NCI-H2081 treated with DMSO at 0.1 percent for 48 hours (cell line): ENCODE data around the gene UQCC3.
"Not testable (repeated sequence)": the region's sequence is repeated elsewhere in the genome, so short reads cannot be mapped to it uniquely, and the experiment has no call there.

Experiments
- DNase-seq: peaks from one replicate; lab custom pipeline; 2025; lab: John Stamatoyannopoulos, UW

UQCC3 gene, protein sequence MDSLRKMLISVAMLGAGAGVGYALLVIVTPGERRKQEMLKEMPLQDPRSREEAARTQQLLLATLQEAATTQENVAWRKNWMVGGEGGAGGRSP

DNA sequence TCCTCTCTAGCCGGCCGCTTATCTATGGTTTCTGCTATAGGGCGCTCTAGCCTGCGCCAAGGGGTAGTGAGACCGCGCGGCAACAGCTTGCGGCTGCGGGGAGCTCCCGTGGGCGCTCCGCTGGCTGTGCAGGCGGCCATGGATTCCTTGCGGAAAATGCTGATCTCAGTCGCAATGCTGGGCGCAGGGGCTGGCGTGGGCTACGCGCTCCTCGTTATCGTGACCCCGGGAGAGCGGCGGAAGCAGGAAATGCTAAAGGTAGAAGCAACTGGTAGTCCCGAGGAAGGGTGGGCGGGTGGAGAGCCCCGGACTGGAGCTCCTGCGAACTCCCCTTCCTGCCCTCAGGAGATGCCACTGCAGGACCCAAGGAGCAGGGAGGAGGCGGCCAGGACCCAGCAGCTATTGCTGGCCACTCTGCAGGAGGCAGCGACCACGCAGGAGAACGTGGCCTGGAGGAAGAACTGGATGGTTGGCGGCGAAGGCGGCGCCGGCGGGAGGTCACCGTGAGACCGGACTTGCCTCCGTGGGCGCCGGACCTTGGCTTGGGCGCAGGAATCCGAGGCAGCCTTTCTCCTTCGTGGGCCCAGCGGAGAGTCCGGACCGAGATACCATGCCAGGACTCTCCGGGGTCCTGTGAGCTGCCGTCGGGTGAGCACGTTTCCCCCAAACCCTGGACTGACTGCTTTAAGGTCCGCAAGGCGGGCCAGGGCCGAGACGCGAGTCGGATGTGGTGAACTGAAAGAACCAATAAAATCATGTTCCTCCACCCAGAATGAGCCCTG is at the start of gene UQCC3, which contains the start of gene LBHD1:
UQCC3 (plus strand) TSS at position 66 of the 782 bp plus-strand sequence; CDS start at position 139, 73 bp downstream.
LBHD1 (minus strand) TSS at position 660 of the 782 bp plus-strand sequence. CDS start 2,236 bp downstream, outside the sequence.
- peak; percentile 19 for DNase-seq

DNA sequence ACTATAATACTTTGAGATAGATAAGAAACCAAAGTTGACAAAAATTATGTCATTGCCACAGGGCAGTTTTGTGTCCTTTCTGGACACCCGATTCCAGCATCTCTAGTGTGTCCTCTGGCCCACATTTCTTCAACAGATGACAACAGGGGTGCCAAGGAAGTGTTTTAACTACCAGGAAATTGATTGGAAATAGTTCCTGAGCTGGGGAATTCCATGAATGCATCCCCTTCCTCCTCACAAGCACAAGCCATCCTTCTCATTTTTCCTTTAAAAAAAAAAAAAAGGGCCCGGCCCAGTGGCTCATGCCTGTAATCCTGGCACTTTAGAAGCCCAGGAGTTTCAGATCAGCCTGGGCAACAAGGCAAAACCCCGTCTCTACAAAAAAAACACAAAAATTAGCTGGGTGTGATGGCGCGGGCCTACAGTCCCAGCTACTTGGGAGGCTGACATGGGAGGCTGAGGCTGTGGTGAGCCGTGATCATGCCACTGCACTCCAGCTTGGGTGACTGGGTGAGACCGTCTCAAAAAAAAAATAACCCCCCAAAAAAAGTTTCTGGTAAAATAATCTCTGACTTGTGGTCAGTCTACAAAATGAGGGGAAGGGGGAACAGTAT is 48.9 kb upstream of the UQCC3 start:
- DNase-seq: no peak

DNA sequence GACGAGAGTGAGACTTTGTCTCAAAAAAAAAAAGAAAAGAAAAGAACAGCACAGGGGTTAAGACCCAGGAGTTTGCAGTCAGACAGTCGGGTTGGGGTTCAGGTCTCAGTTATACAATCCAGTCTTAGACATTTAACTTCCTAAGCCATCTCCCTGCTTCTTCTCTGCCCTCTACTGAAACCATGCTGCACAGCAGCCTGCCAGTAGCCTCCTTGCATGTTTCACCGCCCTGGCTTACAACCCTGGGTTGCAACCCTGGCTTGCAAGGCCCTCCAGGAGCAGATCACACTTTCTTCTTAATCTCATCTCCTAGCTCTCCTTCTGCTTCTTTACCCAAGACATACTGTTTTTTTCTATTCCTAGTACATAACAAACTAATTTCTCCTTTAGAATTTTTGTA is 43.8 kb upstream of the UQCC3 start:
- no peak for DNase-seq

DNA sequence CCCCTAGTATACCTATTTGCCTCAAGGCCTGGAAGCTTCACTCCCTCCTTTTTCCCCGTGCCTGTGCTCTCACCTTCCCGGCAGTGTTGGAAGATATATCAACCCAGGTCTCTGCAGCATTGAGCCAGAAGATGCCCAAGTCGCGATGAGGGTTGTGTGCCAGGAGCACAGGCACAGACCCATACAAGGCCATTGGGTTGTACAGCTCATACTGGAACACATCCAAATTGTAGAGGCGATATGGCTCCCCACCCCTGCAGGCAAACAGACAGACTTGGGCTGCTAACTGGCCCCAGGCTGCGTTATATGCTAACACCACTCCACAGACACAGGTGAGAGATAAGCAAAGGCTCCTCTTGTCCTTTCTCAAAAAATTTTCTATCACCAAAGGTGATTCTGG is 39.0 kb upstream of the UQCC3 start:
- DNase-seq: no peak

DNA sequence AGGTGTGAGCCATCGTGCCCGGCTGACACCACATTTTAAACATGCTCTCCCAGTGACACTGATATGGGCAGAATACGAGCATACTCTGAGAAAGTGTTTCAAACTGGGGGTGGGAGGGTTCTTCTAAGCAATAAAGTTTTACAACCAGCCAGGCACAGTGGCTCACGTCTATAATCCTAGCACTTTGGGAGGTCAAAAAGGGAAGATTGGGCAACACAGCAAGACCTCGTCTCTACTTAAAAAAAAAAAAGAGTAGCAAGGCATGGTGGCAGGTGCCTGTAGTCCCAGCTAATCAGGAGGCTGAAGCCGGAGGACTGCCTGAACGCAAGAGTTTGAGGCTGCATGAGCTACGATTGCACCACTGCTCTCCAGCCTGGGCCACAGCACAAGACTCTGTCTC is 27.3 kb upstream of the UQCC3 start:
- DNase-seq: no peak

DNA sequence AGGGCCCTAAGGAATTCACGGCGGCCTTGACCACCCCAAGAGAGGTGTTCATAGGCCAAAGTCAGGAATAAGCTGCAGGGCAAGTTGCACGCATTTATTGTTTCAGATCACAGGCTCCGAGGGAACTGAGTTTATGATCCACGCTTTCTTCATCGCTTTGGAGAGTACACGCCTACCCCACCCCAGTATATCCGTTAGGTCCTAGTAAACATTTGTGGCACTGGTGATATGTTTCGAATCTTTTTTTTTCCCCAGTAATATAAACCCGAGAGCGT is 25.9 kb upstream of the UQCC3 start:
- no peak for DNase-seq

DNA sequence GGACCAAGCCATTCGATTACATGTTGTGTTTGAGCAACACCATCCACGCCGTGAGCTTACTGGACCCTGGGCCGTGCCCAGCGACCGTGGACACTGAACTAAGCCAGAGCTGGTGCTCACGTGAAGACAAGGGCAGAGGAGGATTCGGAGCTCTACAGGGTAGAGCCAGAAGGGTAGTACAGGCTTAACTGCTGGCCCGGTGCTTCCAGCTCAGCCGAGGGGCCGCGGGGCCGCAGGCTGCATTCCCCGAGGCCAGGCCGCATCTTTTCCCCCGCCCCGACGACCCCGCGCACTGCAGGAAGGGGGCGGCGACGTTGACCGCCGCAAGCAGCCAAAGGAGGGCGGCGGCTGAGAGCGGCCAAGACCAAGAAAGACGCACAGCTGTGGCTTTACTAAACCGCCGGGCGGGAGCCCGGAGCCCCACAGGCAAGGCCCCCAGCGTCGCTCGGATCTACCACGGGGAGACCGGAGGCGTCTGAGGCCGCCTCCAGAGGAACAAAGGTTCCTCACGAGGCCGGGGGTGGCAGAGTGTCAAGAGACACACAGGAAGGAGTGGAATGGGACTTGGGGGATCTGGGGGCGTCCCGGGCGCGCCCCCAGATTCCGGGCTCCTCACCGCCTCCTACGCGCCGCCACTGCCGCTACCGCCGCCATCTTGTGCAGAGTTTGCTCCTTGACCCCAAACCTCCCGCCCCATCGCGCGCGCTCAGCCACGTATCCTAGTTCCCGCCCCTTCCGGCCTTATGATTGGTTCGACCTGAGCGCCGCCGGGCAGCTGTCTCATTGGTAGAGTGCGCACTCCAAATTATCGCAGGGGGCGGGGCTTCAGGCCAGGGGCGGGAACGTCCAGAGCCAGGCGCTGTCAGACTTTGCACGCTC is 25.3 kb upstream of the UQCC3 start, which contains the start of gene GANAB:
GANAB (minus strand) TSS at position 668 of the 879 bp plus-strand sequence; CDS start at position 654, 14 bp downstream.
- peak; percentile 82 for DNase-seq

DNA sequence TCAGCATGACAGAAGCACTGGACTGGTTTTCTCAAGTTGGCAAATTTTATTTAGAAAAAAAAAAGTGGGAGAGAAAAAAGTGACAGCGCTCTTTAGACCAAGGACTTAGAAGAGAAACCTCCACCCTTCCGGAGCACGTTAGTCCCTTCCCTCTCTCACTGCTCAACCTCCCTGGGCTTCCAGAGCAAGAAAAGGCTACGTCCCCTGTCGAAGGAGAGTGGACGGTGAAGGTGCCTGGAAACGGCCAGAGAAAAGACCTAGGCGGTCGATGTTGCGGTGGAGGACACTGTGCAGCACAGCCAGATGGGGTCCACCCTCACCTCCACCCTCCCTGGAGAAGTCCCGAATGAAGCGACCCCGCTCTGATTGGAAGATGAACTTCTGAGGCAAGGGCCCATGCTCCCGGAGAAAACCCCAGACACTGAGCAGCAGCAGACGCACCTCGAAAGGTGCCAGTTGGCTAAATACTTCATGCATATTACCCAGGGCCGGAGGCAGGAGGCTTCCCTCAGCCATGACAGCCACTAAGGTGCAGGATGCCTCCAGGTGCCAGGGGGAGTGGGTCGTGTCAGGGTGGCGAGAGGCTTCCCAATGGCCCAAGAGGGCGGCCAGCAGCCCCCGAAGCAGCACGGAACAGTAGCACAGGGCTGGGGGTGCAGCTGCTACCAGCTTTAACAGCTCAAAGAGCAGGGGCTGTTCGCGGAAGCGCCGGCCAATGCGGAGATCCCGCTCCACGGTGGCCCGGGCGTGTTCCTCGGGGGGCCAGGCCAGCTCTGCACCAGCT is 24.5 kb upstream of the UQCC3 start:
- DNase-seq: no peak

DNA sequence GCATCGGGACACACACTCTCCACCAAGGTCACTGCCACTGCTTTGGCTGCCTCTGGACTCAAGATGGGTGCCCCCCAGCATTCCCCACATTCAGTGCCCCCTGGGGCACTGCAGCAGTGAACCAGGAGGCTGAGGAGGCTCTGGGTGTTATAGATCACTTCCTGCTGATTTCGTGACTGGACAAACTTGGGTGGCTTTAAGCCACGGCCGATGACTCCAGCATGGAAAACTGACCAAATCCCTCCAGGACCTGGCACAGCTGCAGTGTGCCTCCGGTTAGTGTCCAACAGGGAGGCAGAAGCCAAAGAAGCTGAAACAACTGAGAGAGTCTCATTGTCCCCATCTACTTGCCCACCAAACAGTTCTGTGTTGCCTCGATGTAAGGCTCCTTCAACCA is 23.9 kb upstream of the UQCC3 start:
- DNase-seq: no peak

DNA sequence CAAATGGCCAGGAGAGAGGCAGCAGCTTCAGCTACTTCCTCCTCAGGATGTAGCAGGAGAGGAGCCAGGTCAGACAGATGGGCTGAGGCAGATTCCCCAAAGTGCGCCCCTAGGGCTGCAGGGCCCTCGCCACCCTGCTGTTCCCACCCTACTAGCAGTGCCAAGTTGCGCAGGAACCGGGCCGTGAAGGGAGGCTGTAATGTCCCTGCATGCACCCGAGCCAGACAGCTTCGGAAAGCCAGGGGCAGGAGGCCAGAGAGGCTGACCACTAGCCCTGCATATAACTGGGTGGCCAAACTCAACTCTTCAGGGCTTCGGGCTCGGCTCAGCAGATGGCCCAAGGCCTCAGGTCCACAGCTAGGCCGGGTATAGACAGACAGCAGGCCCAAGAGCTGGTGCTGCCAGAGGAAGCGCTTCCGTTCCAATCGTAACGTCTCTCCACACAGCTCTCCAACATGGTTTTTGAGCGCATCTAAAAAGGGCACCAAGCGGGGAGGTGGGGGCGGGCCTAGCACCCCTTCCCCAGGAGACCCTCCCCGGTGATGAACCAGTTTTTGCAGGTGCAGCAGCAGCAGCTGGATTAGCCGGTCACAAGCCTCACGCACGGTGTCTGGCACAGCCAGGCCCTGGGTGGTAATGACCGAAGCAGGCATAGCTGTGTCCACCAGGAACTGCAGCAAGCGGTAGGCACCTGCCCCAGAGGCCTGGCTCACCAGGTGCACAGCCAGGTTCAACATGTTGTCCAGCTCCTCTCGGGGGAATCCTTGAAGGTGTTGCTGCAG is 23.1 kb upstream of the UQCC3 start:
- DNase-seq: no peak

DNA sequence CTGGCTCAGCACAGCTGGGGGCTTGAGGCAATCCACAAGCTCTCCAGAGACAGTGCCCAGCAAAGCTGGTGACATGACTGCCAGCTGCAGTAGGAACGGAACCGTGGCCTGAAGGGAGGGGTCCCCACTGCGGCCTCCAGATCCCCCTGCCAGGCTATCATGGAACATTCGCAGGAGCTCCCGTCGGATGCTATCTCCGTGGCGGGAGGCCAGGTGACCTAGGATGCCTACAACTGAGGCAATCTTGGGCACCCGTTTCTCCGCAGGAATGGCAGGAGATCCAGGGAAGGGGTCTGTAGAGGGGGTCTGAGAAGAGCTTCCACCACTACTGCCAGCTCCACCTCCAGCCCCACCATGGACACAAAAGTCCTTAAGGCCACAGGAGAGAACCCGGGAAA is 22.5 kb upstream of the UQCC3 start:
- DNase-seq: no peak

DNA sequence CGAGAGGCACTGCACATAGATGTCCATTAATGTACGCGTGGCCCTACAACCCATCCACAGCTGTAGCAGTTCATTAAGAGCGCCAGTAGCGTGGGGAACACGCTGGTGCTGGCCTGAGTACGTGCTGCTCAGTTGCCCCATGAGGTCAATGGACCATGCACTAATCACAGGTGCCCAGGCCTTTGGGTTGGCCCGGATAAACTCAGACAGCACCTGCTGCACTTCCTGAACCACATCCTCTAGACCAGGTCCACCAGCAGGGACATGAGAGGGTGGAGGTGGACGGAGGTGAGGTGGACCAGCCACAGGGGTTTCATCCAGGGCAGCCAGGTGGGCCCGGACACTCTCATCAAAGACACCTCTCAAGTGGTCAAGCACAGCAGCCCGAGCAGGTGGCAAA is 22.0 kb upstream of the UQCC3 start:
- DNase-seq: no peak

DNA sequence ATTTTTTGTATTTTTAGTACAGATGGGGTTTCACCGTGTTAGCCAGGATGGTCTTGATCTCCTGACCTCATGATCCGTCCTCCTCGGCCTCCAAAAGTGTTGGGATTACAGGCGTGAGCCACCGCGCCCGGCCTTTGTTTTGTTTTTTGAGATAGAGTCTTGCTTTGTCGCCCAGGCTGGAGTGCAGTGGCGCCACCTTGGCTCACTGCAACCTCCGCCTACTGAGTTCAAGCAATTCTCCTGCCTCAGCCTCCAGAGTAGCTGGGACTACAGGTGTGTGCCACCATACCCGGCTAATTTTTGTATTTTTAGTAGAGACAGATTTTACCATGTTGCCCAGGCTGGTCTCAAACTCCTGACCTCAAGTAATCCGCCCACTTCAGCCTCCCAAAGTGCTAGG is 21.2 kb upstream of the UQCC3 start:
- not testable (repeated sequence) for DNase-seq

DNA sequence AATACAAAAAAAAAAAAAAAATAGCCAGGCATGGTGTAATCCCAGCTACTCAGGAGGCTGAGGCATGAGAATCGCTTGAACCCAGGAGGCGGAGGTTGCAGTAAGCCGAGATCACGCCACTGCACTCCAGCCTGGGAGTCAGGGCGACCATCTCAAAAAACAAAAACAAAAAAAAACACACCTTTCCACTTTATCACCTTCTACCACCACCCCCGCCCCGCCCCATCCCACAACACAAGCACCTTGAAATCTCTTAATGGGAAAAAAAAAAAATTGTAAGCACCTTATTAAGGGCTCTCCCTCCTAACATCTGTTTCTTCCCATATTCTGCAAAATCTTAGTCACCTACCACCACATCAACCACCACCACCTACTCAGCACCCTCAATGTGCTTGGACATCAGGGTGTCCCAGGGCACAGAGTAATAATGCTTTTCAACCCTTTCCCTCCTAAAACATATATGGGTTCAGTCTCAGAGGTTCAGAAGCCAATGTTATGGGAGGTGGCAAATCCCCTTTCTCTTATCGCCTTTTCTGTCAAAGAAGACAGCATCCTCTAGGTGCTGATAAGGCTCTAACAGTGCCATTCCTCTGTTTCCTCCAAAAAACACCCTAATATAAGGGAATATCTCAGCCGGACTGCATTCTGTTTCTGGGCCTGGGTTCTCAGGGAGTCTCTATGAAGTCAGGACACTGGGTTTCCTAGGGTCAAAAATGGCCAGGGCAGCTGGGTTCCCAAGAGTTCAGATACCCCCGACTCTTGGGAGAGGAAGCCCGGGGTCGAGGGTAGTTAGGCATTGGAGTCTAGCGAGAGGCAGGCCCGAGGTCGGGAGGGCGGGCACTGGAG is 19.1 kb upstream of the UQCC3 start:
- no peak for DNase-seq

DNA sequence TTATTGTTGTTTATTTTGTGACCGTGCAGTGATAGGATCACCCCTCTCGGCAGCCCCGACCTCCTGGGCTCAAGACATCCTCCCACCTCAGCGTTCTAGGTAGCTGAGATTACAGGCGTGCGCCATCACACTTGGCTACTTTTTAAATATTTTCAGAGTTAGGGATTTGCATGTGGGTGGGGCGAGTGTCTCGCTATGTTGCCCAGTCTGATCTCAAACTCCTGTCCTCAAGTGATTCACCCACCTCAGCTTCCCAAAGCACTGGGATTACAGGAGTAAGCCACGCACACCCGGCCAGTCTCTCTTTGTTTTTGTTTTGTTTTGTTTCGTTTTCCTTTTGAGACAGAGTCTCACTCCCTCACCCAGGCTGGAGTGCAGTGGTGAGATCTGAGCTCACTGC is 17.2 kb upstream of the UQCC3 start:
- DNase-seq: no peak

DNA sequence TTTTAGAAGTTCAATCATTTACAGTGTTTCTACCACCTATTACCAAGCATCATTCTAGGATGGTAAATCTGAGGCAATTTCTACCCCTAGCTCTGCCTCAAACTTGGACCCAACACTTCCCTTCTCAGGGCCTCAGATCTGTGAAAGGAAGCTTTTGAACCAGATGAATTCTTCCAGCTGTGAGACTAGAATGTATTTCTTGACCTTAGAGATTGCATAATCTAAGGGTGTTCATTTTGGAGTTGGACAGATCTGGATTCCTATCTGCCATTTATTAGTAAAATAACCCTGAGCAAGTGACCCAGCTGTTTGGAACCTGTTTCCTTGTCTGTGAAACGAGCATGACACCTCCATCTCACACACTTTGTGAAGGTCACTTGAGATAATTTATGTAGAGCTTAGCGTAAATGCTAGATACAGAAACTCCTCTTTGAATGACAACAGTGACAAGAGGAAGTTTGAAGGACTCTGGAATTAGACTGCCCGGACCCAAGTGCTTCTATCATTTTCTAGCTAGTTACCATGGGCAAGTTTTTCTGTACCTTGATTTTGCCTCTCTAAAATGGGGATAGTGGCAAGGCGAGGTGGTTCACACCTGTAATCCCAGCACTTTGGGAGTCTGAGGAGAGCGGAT is 14.6 kb upstream of the UQCC3 start:
- no peak for DNase-seq

DNA sequence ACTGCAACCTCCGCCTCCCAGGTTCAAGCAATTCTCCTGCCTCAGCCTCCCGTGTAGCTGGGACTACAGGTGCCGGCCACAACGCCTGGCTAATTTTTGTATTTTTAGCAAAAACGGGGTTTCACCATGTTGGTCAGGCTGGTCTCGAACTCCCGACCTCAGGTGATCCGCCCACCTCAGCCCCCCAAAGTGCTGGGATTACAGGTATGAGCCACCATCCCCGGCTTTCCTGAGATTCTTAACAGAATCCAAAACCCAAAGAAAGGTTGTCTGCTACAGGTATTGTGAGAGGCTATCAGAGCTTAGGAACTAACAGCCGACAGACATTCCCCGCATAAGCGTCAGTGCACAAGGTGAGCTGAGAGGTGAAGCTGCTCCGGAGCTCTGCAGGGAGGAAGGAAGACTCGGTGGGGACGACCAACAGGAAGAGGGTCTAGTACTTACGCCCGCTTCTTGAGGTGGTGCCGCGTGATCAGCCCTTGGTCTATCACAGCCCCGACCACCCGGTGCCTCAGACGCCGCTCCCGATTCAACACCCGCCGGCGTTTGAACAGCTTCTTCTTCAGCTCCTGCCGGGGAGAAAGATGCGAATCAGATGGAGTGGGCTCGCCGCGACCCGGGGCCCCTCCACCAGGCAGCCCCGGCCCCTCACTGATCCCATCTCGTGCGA is 6.9 kb upstream of the UQCC3 start:
- no peak for DNase-seq

DNA sequence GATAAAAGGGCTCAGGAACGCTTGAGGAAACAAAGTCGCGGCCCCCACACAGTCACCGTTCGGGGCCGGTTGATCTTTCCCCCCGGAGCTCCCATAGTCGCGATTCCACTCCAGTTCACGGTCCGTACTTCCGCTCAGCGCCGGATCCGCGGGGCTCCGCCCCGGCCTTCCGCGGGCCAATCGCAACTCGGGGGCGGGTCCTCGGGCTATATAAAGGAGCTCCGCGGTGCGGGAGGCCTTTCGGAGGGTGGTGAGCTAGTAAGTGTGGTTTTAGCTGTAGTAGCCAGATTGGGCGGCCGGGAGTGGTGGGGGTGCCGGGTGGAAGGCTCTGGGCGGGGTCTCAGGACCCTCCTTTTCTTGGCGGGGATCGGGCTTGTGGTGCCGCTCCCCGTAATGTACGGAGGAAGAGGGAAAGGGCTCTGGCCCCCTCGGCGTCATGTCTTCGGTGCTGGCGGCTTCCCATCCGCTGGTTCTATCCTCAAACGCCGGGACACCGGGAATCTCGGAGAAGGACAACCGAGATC is 6.3 kb upstream of the UQCC3 start, which contains the start of the genes C11orf98 and CSKMT:
C11orf98 (minus strand) TSS at position 136 of the 524 bp plus-strand sequence; CDS start at position 95, 41 bp downstream.
CSKMT (plus strand) TSS at position 238 of the 524 bp plus-strand sequence. CDS start 568 bp downstream, outside the sequence.
- DNase-seq: peak; percentile 75
